ENCODE measurements around the gene EPHB6.

Gene EPHB6

DNA sequence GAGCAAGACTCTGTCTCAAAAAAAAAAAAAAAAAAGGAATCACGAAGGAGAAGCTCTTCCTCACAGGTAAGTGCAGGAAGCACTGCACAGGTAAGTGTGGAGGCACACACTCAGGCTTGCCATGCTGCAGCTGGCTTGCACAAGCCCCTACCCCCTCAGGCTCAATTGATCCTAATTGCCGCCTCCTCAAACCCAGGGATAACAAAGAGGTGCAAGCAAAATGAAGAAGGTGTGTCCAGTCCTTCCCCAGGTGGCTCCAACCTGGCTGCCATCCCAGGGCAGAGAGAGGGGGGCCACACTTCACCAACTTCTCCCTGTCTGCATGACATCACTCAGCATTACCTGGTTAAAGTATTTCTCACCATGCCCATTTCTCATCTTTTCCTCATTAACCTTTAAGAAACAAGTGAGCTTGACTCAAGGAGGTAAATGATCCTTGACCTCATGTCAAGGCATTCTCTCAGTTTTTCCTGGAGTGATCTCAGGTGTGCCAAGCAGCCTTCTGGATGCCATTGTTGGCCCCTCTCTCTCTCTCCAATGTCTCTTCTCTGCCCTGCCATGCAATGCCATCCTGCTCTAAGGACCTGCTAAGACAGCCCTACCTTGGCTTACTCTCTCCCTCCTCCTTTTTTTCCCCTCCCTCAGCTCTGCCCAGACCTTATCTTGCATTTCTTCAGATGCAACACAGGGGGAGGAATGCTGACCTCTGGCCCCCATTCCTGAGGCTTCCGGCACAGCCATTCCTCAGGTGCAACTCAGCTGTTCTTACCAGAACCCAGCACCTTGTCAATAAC, 43.7 kb downstream of the EPHB6 start:
- DNase-seq, result no peak

DNA sequence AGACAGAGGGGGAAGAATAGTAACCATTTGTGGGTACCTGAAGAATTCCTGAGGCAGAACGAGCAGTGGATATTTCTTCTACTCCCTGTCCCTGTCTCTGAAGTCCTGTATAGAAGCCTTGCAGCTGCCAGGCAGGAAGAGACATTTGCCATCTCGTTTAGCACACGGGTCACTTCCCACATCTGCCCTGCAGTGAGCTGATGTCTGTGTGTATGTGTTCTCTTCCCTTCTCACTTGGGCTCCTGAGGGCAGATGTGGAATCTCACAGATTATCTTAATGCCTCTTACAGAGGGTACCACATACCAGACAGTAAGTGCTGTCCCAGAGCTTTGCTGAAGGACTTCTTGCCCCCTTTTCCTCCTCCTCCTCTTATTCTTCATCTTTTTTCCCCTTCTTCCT, 44.8 kb downstream of the EPHB6 start:
- no peak for DNase-seq

DNA sequence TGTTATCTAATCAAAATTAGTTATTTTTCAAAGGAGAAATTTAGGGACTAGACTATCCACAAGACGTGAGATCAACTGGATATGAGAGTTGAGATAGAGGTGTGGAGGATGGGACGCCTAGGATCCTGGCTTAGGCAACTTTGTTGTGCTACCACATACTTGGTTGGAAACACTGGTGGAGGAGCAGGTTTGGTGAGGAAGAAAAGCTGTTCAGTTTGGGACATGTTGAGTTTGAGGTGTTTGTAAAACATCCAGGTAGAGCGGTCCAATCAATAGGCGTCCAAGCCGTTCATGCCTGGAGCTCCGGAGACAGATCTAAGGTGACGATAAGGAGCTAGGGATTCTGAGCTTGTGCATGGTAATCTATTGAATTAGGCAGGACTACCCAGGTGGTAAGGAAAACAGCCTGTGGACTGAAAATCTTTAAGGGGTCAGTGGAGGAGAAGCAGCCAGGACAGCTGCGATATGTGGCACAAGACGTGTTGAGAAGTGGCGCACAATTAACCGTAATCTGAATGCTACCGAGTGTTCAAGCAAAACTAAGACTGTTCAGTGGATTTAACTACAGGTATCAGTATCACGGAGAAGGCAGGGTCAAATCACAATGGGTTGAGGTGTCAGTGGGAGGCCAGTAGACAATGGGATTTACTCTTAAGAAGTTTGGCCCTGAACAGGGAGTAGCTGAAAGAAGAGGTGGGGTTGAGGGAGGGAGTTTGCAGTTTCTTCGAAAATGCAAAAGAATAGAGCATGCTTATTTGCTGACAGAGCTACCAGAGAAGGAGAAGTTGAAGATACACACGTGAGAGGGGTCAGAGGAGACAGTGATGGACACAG, 46.8 kb downstream of the EPHB6 start:
- DNase-seq, result no peak

DNA sequence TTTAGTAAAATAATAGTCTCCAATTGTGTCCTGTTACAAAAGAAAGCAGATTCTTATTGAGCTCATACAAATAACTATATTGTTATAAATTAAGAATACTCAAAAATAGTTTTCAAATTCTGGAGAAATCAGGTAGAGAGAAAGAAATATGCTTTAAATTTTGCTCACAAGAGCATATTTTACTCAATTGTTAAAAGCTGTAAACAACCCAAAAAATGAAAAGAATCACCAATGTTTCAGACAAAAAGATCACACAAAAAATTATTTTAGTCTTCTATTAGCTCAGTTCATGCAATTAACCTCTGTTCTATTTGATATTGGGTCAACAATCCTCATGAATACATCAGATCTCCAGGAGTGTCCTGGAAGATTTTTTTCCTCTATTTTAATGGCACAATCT, 49.3 kb downstream of the EPHB6 start:
- DNase-seq, result no peak

- DNase-seq, result no peak
Measured at GRCh38 chr7:142905759-142906158, 50.9 kb downstream of the EPHB6 start.

DNA sequence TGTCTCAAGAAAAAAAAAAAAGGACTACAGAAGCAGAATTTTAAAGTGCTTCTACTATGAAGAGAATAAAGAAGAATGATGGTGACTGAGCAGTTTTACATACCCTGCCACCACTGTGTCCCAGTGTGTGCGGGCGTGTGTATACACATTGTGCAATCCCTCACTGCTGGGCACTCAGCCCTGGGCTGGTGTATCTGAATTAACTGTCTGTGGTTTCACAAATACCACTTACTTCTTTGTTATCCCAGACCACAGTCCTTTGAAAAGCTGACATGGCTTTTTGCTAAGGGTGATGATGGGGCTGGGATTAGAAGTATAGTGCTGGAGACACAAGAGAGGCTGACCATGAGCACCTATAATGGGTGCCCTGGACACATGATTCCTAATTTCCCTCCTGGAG, 51.8 kb downstream of the EPHB6 start:
- DNase-seq, result no peak

DNA sequence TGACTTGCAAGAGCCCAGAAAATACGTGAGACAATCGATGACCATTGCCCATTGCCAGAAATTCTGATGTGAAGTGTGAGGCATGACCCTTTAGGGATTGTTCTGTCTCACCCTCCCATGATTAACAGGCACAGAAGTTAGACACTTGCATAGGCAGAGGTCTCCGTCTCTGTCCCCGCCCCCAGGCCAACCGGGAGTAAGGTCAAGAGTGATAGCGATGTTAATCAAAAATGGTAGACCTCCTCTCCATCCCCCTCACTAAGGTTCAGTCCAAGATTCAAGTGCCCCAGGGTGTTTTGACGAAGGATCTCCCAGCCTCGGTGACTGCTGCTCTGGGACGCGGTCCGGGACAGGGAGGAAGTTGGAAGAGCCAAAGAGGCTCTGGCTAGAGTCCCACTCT, 53.4 kb downstream of the EPHB6 start:
- no peak for DNase-seq

DNA sequence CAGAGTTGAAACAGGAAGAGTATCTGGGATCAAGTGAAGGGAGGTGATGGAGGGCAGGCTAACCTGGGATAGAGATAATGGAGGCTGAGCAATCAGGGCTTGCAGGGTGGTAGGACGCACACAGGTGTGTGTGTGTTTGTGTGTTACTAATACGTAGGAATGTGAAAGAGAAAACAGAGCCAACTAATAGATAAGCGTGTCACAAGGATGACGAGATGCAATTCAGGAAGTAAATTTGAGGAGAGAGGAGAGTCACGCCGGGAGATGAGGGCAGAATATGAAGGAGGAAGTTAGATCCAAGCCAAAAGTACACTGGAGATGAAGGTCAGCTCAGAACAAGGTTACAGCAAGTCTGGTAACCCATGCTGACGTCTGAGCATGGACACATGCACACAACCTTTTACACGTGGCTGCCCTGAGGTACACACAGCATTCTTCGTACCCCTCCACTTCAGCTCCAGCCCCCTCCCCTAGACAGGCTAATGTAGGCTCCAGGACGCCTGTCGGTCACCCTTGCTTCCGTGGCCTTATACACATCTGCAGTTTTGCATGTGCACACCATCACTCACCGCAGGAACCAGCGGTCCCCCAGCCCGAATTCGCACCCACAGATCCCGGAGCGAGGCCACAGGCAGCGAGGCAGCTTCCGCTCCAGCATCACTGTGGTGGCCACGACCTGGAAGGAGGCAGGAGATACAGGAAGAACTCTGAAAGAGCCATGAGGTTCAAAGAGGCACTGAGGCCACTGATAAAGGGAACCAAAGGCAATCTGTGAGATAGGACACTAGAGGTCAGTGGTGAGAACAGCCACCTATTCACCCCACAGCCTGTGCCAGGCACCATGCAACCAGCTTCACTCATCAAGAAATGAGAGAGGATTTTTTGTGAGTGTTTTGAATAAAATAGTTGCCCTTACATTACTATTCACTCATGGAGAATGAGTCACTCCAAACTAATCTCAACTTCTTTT, 54.3 kb downstream of the EPHB6 start:
- no peak for DNase-seq

GRCh38 chr7:142910031-142910433, 55.2 kb downstream of the EPHB6 start:
- DNase-seq, result no peak

DNA sequence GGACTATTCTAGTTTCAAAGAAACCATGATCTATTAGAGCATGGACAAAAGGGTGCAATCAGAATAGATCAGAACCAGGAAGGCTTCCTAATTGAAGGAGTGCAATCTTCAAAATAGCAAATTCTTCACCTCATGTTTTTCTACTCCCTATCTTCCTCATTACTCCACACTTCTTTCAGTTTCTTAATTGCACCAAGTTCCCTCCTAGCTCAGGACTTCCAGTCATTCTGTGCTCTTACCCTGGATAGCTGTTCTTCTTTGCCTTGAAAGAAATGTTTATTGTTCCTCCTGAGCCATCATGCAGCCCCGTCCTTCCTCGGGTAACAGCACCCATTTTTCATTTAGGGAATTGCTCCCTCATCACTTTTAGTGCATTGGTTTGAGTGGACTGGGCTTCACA, 55.6 kb downstream of the EPHB6 start:
- DNase-seq, result no peak

DNA sequence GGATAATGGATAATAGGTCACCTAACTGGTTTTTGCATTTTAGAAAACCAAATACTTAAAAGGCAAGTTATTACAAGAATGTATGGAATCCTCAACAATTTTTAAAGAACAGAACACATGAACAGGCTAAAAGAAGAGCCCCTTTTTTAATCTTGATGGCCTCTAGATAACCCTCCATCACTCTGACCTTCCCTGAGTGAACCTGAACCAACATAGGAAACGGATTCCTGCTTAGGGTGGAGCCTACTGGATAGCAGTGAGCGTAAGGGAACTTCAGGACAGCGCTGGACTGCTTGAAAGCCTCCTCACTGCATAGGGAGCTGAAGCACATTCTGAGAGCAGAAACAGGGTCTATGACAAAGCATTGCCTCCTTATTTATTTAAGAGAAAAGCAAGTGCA, 58.2 kb downstream of the EPHB6 start:
- DNase-seq, result no peak

GRCh38 chr7:142913566-142913965, 58.7 kb downstream of the EPHB6 start:
- no peak for DNase-seq

DNA sequence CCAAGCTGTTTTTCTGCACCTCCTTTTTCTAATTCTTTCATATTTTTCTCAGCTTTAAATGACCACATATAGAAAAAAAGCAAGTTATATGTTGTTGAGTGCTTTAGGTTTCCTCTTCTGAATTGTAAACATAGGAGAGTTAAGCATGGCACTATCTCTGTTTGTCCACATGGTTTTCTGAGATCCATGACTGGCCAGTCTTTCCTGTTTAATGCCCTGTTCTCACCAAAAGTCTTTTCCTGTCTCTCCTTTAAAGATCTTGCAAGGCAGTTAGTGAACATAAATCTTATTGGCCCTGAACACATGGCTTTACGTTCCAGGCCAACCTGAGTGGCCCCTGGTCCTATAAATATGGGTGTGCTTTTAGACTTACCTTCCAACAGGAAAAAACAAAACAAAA, 59.2 kb downstream of the EPHB6 start:
- DNase-seq, result no peak

GRCh38 chr7:142915315-142915714, 60.4 kb downstream of the EPHB6 start:
- no peak for DNase-seq

DNA sequence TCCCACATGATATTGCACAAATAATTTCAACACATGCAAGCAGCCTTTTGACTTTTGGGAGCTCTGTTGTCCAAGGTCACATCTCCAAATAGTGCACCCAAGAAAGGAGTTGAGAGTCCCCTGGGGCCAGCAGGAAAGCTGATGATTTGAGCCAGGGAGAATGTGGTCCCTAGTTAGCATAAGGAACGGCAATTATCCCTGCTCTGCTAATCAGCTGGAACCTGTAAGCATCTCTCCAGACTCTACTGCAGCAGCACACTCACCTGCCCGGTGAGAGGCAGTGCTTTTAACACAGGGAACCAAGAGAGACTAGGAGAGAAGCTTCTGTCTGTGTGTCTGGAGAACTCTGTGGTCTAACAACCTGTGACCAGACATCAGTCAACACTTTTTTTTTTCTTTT, 61.6 kb downstream of the EPHB6 start:
- DNase-seq, result no peak

GRCh38 chr7:142917447-142917846, 62.6 kb downstream of the EPHB6 start:
- DNase-seq, result no peak

DNA sequence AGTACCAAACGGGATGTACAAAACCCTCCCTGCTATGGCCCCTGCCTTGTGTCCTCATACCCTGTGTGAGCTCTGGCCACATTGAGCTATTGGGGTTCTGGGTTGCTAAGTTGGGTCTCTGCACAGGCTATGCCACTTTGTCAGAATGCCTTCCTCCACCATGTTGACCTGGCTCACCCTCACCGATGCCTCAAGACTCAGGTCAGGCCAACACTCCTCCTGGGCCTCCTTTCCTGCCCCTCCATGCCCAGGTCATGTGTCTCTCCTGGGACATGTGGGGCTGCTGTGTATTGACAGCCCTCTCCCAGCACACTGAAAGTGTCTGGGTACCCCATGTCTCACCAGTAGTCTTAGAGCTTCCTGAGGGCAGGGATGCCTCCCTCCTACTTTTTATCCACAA, 64.0 kb downstream of the EPHB6 start:
- DNase-seq, result no peak

GRCh38 chr7:142919656-142920055, 64.8 kb downstream of the EPHB6 start:
- no peak for DNase-seq

Data from NCI-H2081 treated with DMSO at 0.1 percent for 48 hours (cell line).